ENCODE data around the gene PTPRD.

GRCh38 chr9:9124616-9125015 lies 1488.2 kb downstream of the PTPRD start:
- TF ChIP-seq EZH2 (IDR thresholded peaks at IDR 0.05) = no peak
- TF ChIP-seq POLR2AphosphoS5 (IDR thresholded peaks at IDR 0.05; ENCODE audit: borderline replicate concordance, low read depth, low read length) = no peak
- no peak for TF ChIP-seq FOXP2 (optimal IDR thresholded peaks at IDR 0.05; ENCODE audit: control extremely low read depth, extremely low read length, insufficient read depth)
